Measurements from ENCODE around the gene CCDC27. TPM values are rescaled to one million over a fixed set of nuclear protein-coding genes. Genes with fewer than 3 reads are reported as not detected.

Gene CCDC27
- total and polyA plus RNA-seq, 5 donors from 2014 or later: not detected

DNA sequence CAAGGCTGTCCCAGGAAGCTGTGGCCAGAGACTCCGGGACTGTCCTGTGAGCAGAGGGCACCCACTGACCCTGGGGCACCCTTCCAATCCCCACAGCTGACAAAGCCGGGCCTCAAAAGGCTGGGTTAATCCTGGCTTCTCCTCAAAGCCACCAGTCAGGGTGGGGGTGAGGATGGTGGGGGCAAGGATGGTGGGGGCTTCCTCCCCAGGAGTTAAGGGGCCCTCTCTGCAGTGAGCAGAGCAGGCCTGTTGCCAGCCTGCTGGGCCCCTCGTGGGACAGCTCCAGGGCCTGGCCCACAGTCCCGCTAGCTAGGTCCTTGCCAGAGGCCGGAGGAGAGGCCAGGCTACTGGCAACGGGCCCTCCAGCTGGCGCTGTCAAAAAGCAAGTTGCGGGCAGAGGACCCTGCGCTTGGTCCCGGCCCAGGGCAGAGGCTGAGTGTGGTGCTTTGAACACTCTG, 37.9 kb upstream of the CCDC27 start:
- Mint-ChIP-seq H3K27me3 (peaks cover 7% of the 10 kb centered on the region), H3K4me3 (no peak overlapping the region), H3K9me3 (peaks cover 0 to 2% (median 0%) of the 10 kb centered on the region in 7 donors), H3K4me1 (peaks cover 0 to 2% (median 0%) of the 10 kb centered on the region in 4 donors), H3K36me3 (no peaks in the 10 kb centered on the region), H3K27ac (no peak overlapping the region)
- no peak for ATAC-seq (ENCODE audit: low read depth in 2 of 2)
- no peaks in the 10 kb centered on the region for H3K27me3 ChIP-seq (ENCODE audit: control insufficient read depth, insufficient read depth, low read length)
- no peaks in the 10 kb centered on the region for H3K9me3 ChIP-seq (ENCODE audit: control insufficient read depth in 2 of 2, low read length in 2 of 2)
- no peak overlapping the region for H3K27ac ChIP-seq (ENCODE audit: insufficient read depth, low read length, poor library complexity, severe bottlenecking)
- no peaks in the 10 kb centered on the region for H3K36me3 ChIP-seq (ENCODE audit: control insufficient read depth, insufficient read depth, low read length)
- no peaks in the 10 kb centered on the region for H3K4me1 ChIP-seq (ENCODE audit: control insufficient read depth, insufficient read depth, low read length, poor library complexity, severe bottlenecking)
- no peak for DNase-seq
- H3K4me3 ChIP-seq (ENCODE audit: low read depth, low read length): no peak overlapping the region

DNA sequence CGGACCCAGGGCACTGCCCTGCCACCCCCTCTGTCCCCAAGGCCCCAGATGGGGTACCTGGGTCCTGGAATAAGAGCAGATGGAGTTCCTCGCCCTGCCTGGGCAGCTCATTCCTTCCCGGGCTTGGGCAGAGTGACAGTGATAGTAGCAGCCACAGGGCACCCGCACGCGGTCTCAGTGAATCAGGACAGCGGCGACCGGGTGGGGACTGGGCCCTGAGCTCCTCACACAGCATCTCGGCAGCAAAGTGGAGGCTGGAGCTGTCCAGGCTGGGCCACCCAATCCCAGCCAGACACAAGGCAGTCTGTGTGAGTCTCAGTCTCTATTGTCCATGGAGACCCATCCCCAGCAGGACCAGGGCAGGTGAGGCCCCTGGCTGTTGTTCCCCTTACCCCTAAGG, 37.4 kb upstream of the CCDC27 start:
- Mint-ChIP-seq H3K27me3 (peaks cover 7% of the 10 kb centered on the region), H3K36me3 (no peaks in the 10 kb centered on the region), H3K4me3 (no peak overlapping the region), H3K4me1 (peaks cover 0 to 3% (median 0%) of the 10 kb centered on the region in 4 donors), H3K27ac (no peak overlapping the region), H3K9me3 (no peaks in the 10 kb centered on the region)
- no peak for DNase-seq
- Histone ChIP-seq H3K9me3 (ENCODE audit: control insufficient read depth in 2 of 2, low read length in 2 of 2) (no peaks in the 10 kb centered on the region), H3K4me3 (ENCODE audit: low read depth, low read length) (no peak overlapping the region), H3K27me3 (ENCODE audit: control insufficient read depth, insufficient read depth, low read length) (no peaks in the 10 kb centered on the region), H3K36me3 (ENCODE audit: control insufficient read depth, insufficient read depth, low read length) (no peaks in the 10 kb centered on the region), H3K27ac (ENCODE audit: insufficient read depth, low read length, poor library complexity, severe bottlenecking) (no peak overlapping the region), H3K4me1 (ENCODE audit: control insufficient read depth, insufficient read depth, low read length, poor library complexity, severe bottlenecking) (no peaks in the 10 kb centered on the region)
- ATAC-seq (ENCODE audit: low read depth in 2 of 2): no peak

DNA sequence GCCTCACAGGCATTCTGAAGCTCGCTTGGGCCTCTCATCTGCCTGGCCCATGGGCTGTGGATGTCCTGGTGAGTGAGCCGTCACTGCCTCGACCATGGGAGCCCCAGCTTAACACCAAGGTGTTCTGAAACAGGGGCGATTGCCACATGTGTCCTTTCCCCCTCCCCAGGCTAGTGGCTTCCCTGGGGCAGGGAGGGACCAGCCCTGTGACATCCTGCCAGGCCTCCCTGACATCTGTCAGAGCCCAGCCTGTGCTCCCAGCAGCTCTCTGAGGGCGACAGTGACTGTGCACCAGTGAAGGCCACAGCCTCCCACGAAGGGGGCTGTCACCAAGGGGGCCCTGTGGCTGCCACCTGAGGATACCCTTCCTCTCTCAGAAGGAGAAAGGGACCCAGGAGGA, 35.9 kb upstream of the CCDC27 start:
- peaks cover 3% of the 10 kb centered on the region for H3K4me1 ChIP-seq (ENCODE audit: control insufficient read depth, insufficient read depth, low read length, poor library complexity, severe bottlenecking)
- Mint-ChIP-seq H3K9me3 (no peaks in the 10 kb centered on the region), H3K4me3 (no peak overlapping the region), H3K36me3 (no peaks in the 10 kb centered on the region), H3K27ac (no peak overlapping the region), H3K4me1 (peaks cover 0 to 10% (median 0%) of the 10 kb centered on the region in 4 donors), H3K27me3 (peaks cover 7% of the 10 kb centered on the region)
- no peaks in the 10 kb centered on the region for H3K27me3 ChIP-seq (ENCODE audit: control insufficient read depth, insufficient read depth, low read length)
- DNase-seq (no peak), ATAC-seq (ENCODE audit: low read depth in 2 of 2) (no peak)
- H3K9me3 ChIP-seq (ENCODE audit: control insufficient read depth in 2 of 2, low read length in 2 of 2): no peaks in the 10 kb centered on the region
- H3K36me3 ChIP-seq (ENCODE audit: control insufficient read depth, insufficient read depth, low read length): no peaks in the 10 kb centered on the region
- H3K27ac ChIP-seq (ENCODE audit: insufficient read depth, low read length, poor library complexity, severe bottlenecking): no peak overlapping the region
- H3K4me3 ChIP-seq (ENCODE audit: low read depth, low read length): no peak overlapping the region

DNA sequence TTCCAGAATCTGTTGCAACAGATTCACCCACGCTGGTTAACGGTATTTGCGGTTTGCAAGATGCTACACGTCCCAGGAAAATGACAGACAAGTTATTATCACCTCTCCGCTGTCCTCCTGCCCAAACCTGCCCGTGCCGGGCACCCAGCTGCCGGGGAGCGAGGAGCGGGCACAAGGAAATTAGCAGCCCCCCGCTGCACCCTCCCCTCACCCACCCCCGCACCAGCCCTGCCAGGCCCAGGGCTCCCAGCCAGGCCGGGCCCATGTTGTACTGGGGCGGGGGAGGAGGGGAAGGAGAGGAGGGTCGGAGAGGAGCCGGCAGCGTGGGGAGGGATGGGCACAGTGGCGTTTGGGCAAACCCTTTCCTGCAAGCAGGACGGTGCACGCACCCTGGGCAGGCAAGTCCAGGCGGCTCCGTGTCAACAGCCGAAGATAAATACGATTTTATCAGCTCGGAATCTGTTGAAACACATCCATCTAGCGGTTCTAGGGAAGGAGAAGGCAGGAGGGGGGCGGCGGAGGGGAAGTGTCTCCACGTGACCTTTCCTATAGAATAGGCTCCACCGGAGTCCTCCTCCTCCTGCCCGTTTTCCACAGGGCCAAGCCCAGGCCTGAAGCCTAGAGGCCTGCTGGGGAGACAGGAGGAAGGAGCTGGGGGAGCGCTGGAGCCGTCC, 35.1 kb upstream of the CCDC27 start:
- DNase-seq (no peak), ATAC-seq (ENCODE audit: low read depth in 2 of 2) (no peak)
- H3K9me3 ChIP-seq (ENCODE audit: control insufficient read depth in 2 of 2, low read length in 2 of 2): no peaks in the 10 kb centered on the region
- H3K27ac ChIP-seq (ENCODE audit: insufficient read depth, low read length, poor library complexity, severe bottlenecking): no peak overlapping the region
- no peaks in the 10 kb centered on the region for H3K27me3 ChIP-seq (ENCODE audit: control insufficient read depth, insufficient read depth, low read length)
- H3K27ac Mint-ChIP-seq: no peak overlapping the region
- H3K4me3 Mint-ChIP-seq: no peak overlapping the region
- H3K36me3 ChIP-seq (ENCODE audit: control insufficient read depth, insufficient read depth, low read length): no peaks in the 10 kb centered on the region
- peaks cover 7% of the 10 kb centered on the region for H3K27me3 Mint-ChIP-seq
- peaks cover 0 to 10% (median 0%) of the 10 kb centered on the region in 4 donors for H3K4me1 Mint-ChIP-seq
- H3K4me1 ChIP-seq (ENCODE audit: control insufficient read depth, insufficient read depth, low read length, poor library complexity, severe bottlenecking): peaks cover 3% of the 10 kb centered on the region
- H3K4me3 ChIP-seq (ENCODE audit: low read depth, low read length): no peak overlapping the region
- no peaks in the 10 kb centered on the region for H3K9me3 Mint-ChIP-seq
- H3K36me3 Mint-ChIP-seq: no peaks in the 10 kb centered on the region

DNA sequence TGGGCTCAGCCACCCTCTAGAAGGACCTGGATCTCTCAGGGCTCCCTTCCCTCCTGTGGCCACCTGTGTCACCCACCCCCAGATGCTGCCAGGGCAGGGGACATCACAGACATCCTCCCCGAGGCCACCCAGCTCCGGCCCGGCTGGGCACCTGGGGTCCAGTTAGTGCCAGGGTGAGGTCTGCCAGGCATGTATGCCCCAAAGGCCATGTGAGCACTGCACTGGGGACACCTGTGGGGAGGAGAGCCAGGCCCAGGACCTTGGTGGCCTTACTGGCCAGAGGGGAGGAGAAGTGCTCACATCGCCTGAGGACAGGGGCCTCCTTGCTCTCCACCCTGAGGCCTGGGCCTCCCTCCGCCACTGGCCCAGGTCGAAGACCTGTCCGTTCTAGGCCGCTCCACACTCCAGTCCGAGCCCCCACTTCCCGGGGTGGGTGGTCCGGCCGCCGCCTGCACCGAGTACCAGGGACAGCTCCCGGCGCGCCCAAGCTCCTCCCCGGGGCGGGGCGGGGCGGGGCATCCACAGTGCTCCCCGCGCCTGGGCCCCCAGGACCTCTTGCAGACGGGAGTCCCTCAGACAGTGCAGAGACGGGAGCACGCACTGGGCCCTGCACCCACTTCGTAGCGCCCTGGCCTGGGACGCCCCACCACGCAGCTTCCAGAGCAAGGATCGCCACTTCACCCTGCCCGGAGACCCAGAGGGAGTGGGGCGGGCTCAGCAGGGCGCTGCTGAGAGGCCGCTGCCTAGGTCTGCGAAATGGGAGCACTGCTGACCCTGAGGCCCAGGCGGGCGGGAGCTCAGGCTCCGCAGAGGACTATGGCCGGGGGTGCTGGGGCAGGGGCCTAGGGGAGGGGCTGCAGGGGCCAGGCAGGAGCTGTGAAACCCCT, 34.3 kb upstream of the CCDC27 start:
- no peak overlapping the region for H3K27ac Mint-ChIP-seq
- no peak overlapping the region for H3K4me3 Mint-ChIP-seq
- peaks cover 7% of the 10 kb centered on the region for H3K27me3 Mint-ChIP-seq
- H3K4me1 Mint-ChIP-seq: peaks cover 0 to 10% (median 0%) of the 10 kb centered on the region in 4 donors
- Histone ChIP-seq H3K27ac (ENCODE audit: insufficient read depth, low read length, poor library complexity, severe bottlenecking) (no peak overlapping the region), H3K9me3 (ENCODE audit: control insufficient read depth in 2 of 2, low read length in 2 of 2) (no peaks in the 10 kb centered on the region), H3K27me3 (ENCODE audit: control insufficient read depth, insufficient read depth, low read length) (no peaks in the 10 kb centered on the region), H3K4me1 (ENCODE audit: control insufficient read depth, insufficient read depth, low read length, poor library complexity, severe bottlenecking) (peaks cover 3% of the 10 kb centered on the region), H3K36me3 (ENCODE audit: control insufficient read depth, insufficient read depth, low read length) (no peaks in the 10 kb centered on the region), H3K4me3 (ENCODE audit: low read depth, low read length) (no peak overlapping the region)
- ATAC-seq (ENCODE audit: low read depth in 2 of 2): no peak
- DNase-seq: no peak
- no peaks in the 10 kb centered on the region for H3K9me3 Mint-ChIP-seq
- H3K36me3 Mint-ChIP-seq: no peaks in the 10 kb centered on the region

DNA sequence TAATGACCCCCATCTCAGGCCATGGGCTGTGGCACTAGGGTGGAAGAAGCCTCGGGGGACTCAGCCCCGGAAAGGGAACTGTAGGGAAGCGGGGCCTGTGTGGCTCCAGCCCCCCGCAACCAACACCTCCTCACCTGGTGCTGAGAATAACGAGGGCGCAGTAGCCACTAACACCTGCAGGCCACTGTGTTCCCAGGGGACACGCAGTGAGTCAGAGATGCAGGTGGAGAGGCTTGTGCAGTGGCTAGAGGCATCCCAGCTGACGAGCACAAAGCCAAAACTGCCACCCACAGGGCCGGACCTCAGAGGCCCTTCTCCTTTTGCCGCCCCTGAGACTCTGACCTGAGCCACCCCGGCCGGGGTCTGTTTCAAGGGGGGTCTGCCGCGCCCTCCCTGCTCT, 33.5 kb upstream of the CCDC27 start:
- DNase-seq (no peak), ATAC-seq (ENCODE audit: low read depth in 2 of 2) (no peak)
- Histone ChIP-seq H3K27me3 (ENCODE audit: control insufficient read depth, insufficient read depth, low read length) (no peaks in the 10 kb centered on the region), H3K27ac (ENCODE audit: insufficient read depth, low read length, poor library complexity, severe bottlenecking) (no peak overlapping the region), H3K36me3 (ENCODE audit: control insufficient read depth, insufficient read depth, low read length) (no peaks in the 10 kb centered on the region), H3K9me3 (ENCODE audit: control insufficient read depth in 2 of 2, low read length in 2 of 2) (no peaks in the 10 kb centered on the region), H3K4me1 (ENCODE audit: control insufficient read depth, insufficient read depth, low read length, poor library complexity, severe bottlenecking) (peaks cover 3% of the 10 kb centered on the region), H3K4me3 (ENCODE audit: low read depth, low read length) (no peak overlapping the region)
- Mint-ChIP-seq H3K27ac (no peak overlapping the region), H3K9me3 (no peaks in the 10 kb centered on the region), H3K27me3 (peaks cover 7% of the 10 kb centered on the region), H3K4me3 (no peak overlapping the region), H3K36me3 (no peaks in the 10 kb centered on the region), H3K4me1 (peaks cover 0 to 10% (median 0%) of the 10 kb centered on the region in 4 donors)

DNA sequence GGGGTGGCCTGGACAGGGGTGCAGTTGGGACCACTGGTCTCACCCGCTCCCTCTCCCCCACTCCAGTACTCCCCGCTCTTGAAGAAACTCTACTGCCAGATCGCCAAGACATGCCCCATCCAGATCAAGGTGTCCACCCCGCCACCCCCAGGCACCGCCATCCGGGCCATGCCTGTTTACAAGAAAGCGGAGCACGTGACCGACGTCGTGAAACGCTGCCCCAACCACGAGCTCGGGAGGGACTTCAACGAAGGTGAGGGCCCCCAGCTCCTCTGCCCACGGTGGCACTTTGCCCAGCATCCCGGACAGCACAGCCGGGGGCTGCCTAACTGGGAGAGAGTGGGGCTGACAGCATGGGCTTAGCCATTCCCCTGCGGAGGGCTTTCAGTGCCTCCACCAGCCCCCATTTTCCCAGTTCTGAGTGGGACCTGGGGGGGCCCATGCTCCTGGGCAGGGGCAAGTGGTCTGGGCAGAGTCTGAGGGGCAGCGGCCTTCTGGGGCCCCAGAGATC, 30.2 kb upstream of the CCDC27 start:
- Mint-ChIP-seq H3K4me3 (no peak overlapping the region), H3K36me3 (no peaks in the 10 kb centered on the region), H3K27me3 (peaks cover under 1% of the 10 kb centered on the region), H3K27ac (no peak overlapping the region), H3K4me1 (peaks cover 0 to 12% (median 0%) of the 10 kb centered on the region in 4 donors), H3K9me3 (no peaks in the 10 kb centered on the region)
- Histone ChIP-seq H3K9me3 (ENCODE audit: control insufficient read depth in 2 of 2, low read length in 2 of 2) (no peaks in the 10 kb centered on the region), H3K4me3 (ENCODE audit: low read depth, low read length) (no peak overlapping the region), H3K27ac (ENCODE audit: insufficient read depth, low read length, poor library complexity, severe bottlenecking) (no peak overlapping the region), H3K4me1 (ENCODE audit: control insufficient read depth, insufficient read depth, low read length, poor library complexity, severe bottlenecking) (peaks cover 3% of the 10 kb centered on the region), H3K36me3 (ENCODE audit: control insufficient read depth, insufficient read depth, low read length) (no peaks in the 10 kb centered on the region), H3K27me3 (ENCODE audit: control insufficient read depth, insufficient read depth, low read length) (no peaks in the 10 kb centered on the region)
- ATAC-seq (ENCODE audit: low read depth in 2 of 2) (no peak), DNase-seq (no peak)

Data from CD4-positive, CD25-positive, alpha-beta regulatory T cell (primary cell).